HEK293T (cell line): Measurements from ENCODE around the gene SLCO1B1.

ENCODE experiments used
- ARNT ChIP-seq: fragments of 450-650 bp; IDR thresholded peaks from 2 replicates; pipeline ENCODE4 v1.6.1; 2017; ENCODE audit warnings: mild to moderate bottlenecking
- BHLHE40 ChIP-seq: fragments of 450-650 bp; IDR thresholded peaks from 2 replicates; pipeline ENCODE4 v1.6.1; 2016; ENCODE audit warnings: mild to moderate bottlenecking, moderate library complexity, borderline replicate concordance
- FOXA1 ChIP-seq: fragments of 450-650 bp; IDR thresholded peaks from 2 replicates; pipeline ENCODE4 v1.6.1; 2016; ENCODE audit warnings: mild to moderate bottlenecking
- FOXK2 ChIP-seq: fragments of 450-650 bp; IDR thresholded peaks from 2 replicates; pipeline ENCODE4 v1.6.1; 2016; ENCODE audit warnings: mild to moderate bottlenecking
- FOXM1 ChIP-seq: fragments of 450-650 bp; IDR thresholded peaks from 2 replicates; pipeline ENCODE4 v1.6.1; 2017; ENCODE audit warnings: mild to moderate bottlenecking, borderline replicate concordance
- HDGF ChIP-seq: fragments of 450-650 bp; IDR thresholded peaks from 2 replicates; pipeline ENCODE4 v1.6.1; 2017; ENCODE audit warnings: antibody characterized with exemption, borderline replicate concordance
- L3MBTL2 ChIP-seq: fragments of 450-650 bp; conservative IDR thresholded peaks from 2 replicates; pipeline ENCODE4 v1.6.1; 2016; ENCODE audit warnings: mild to moderate bottlenecking
- NFRKB ChIP-seq: fragments of 450-650 bp; IDR thresholded peaks from 2 replicates; pipeline ENCODE4 v1.6.1; 2016; ENCODE audit warnings: mild to moderate bottlenecking, moderate library complexity
- SP1 ChIP-seq: fragments of 450-650 bp; IDR thresholded peaks from 2 replicates; pipeline ENCODE4 v1.6.1; 2017
- SUZ12 ChIP-seq: fragments of 450-650 bp; IDR thresholded peaks from 2 replicates; pipeline ENCODE4 v1.6.1; 2016; ENCODE audit warnings: mild to moderate bottlenecking

DNA sequence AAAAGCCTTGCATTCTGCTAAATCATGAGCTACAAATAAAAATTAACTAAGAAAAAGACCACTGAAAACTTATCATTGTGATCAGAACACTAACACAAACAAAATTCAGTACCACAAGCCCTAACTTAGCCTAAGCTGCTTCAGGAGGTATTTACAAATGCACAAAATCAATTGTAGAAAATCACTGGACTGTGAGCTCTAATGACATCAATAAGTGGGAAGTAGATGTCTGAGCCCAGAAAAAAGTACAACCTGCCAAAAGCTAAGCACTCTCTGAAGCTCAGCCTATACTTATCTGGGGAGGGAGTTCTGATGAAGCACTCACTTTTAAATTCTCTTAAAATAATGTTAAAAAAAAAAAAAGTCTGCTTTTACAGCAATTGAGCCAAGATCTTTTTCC, 92.9 kb downstream of the SLCO1B1 start:
- TF ChIP-seq NFRKB (no peak), L3MBTL2 (no peak), BHLHE40 (no peak), SP1 (no peak), HDGF (no peak), FOXK2 (no peak), FOXA1 (no peak), ARNT (no peak), FOXM1 (no peak), SUZ12 (no peak)
